HFFc6 (cell line): ENCODE data around the gene TLNRD1. TPM values are rescaled to one million over a fixed set of nuclear protein-coding genes. Genes with fewer than 3 reads are reported as not detected.

Source experiments
- DNase-seq: peaks from one replicate; pipeline ENCODE4 v3.0.0-alpha.2; 2018
- H3K27ac Mint-ChIP-seq: 2 replicates; pipeline ENCODE4 v1.8.0; 2020; ENCODE audit warnings: mild to moderate bottlenecking, mixed read lengths
- H3K27me3 Mint-ChIP-seq: 2 replicates; pipeline ENCODE4 v1.8.0; 2021; ENCODE audit warnings: mild to moderate bottlenecking, moderate library complexity, mixed read lengths; ENCODE audit not compliant: insufficient read depth
- H3K36me3 Mint-ChIP-seq: 2 replicates; pipeline ENCODE4 v1.8.0; 2021; ENCODE audit warnings: low read depth, mixed read lengths
- H3K4me1 Mint-ChIP-seq: 2 replicates; pipeline ENCODE4 v1.8.0; 2020; ENCODE audit warnings: low read depth, mixed read lengths
- H3K4me3 Mint-ChIP-seq: 2 replicates; pipeline ENCODE4 v1.8.0; 2020; ENCODE audit warnings: mild to moderate bottlenecking, moderate library complexity, mixed read lengths
- H3K9me3 Mint-ChIP-seq: 2 replicates; pipeline ENCODE4 v1.8.0; 2020; ENCODE audit warnings: mild to moderate bottlenecking, mixed read lengths
- CTCF ChIP-seq: fragments of 200-600 bp; sonication (generic); IDR thresholded peaks from 2 replicates; pipeline ENCODE4 v1.5.0; 2021; ENCODE audit warnings: antibody characterized with exemption, mild to moderate bottlenecking
- total RNA-seq, 6 experiments: library from RNA; stranded (reverse); fragmentation: NEBNext Ultra II Directional; extraction: Animal tissue kit (Norgen Biotek cat#: 25700); gene quantifications; 2 replicates in 1 of 6; 3 replicates in 5 of 6; pipeline ENCODE4 v1.2.3, GENCODE V29; 2021

The TLNRD1 gene
- total RNA-seq, 6 experiments from 2014 or later: 8.8 to 14.3 (median 12.7) TPM

GRCh38 chr15:80967451-80967850 lies 33.3 kb upstream of the TLNRD1 start:
- H3K27me3 Mint-ChIP-seq: peaks cover 4% of the 10 kb centered on the region
- peaks cover 18% of the 10 kb centered on the region for H3K9me3 Mint-ChIP-seq
- H3K4me1 Mint-ChIP-seq: peaks cover 23% of the 10 kb centered on the region
- H3K36me3 Mint-ChIP-seq: peaks cover 25% of the 10 kb centered on the region
- DNase-seq: peak; percentile 24
- no peak for TF ChIP-seq CTCF
- H3K27ac Mint-ChIP-seq: no peak overlapping the region
- H3K4me3 Mint-ChIP-seq: no peak overlapping the region

- no peak for DNase-seq
- Mint-ChIP-seq H3K36me3 (peaks cover 20% of the 10 kb centered on the region), H3K4me1 (peaks cover 23% of the 10 kb centered on the region), H3K27ac (no peak overlapping the region), H3K9me3 (peaks cover 18% of the 10 kb centered on the region), H3K4me3 (no peak overlapping the region), H3K27me3 (peaks cover 4% of the 10 kb centered on the region)
- no peak for TF ChIP-seq CTCF
Observed at GRCh38 chr15:80967991-80968510, 32.7 kb upstream of the TLNRD1 start.

- no peak overlapping the region for H3K4me3 Mint-ChIP-seq
- H3K27ac Mint-ChIP-seq: no peak overlapping the region
- peaks cover 4% of the 10 kb centered on the region for H3K27me3 Mint-ChIP-seq
- TF ChIP-seq CTCF: no peak
- H3K36me3 Mint-ChIP-seq: peaks cover 14% of the 10 kb centered on the region
- peaks cover 12% of the 10 kb centered on the region for H3K9me3 Mint-ChIP-seq
- H3K4me1 Mint-ChIP-seq: peaks cover 23% of the 10 kb centered on the region
- no peak for DNase-seq
Observed at GRCh38 chr15:80969316-80969715, 31.4 kb upstream of the TLNRD1 start.

- H3K27me3 Mint-ChIP-seq: peaks cover 4% of the 10 kb centered on the region
- H3K9me3 Mint-ChIP-seq: peaks cover 4% of the 10 kb centered on the region; the same call in 1 of the 2 replicates
- peak; percentile 55 for DNase-seq
- peak; percentile 98 for TF ChIP-seq CTCF
- H3K4me1 Mint-ChIP-seq: peaks cover 23% of the 10 kb centered on the region
- H3K27ac Mint-ChIP-seq: no peak overlapping the region
- no peak overlapping the region for H3K4me3 Mint-ChIP-seq
- H3K36me3 Mint-ChIP-seq: peaks cover 6% of the 10 kb centered on the region
Observed at GRCh38 chr15:80970018-80970657, 30.6 kb upstream of the TLNRD1 start.

GRCh38 chr15:80970658-80971057 lies 30.1 kb upstream of the TLNRD1 start:
- Mint-ChIP-seq H3K9me3 (peaks cover under 1% of the 10 kb centered on the region; the same call in 1 of the 2 replicates), H3K36me3 (peaks cover under 1% of the 10 kb centered on the region; the same call in 1 of the 2 replicates), H3K27me3 (peaks cover 4% of the 10 kb centered on the region), H3K4me1 (peaks cover 23% of the 10 kb centered on the region), H3K27ac (no peak overlapping the region), H3K4me3 (no peak overlapping the region)
- TF ChIP-seq CTCF: no peak
- no peak for DNase-seq
